Right lobe of liver (tissue), 4 donors: ENCODE data around the gene MEP1B.

Experiments
- POLR2A ChIP-seq: fragments of 450-650 bp; IDR thresholded peaks from one replicate; pipeline ENCODE4 v1.6.1; 2017; ENCODE audit warnings: antibody characterized with exemption, mild to moderate bottlenecking
- TF ChIP-seq, protein P1 (sequence below), 4 donors: fragments of 200-600 bp in 3 of 4; fragments of 450-650 bp in 1 of 4; IDR thresholded peaks; one replicate each; pipeline versions ENCODE4 v1.5.1 to v1.8.0; 2016 to 2022; ENCODE audit warnings: antibody characterized with exemption in 4 of 4, mild to moderate bottlenecking in 2 of 4
- donor health status: DM: no; HTN: no; CAD: no.
- donor health status: DM: no; HTN: no; CAD: no.
- donor health status: DM: no; HTN: yes; CAD: no.

GRCh38 chr18:32156855-32157254 lies 33.0 kb upstream of the MEP1B start:
- TF ChIP-seq, protein P1, sequence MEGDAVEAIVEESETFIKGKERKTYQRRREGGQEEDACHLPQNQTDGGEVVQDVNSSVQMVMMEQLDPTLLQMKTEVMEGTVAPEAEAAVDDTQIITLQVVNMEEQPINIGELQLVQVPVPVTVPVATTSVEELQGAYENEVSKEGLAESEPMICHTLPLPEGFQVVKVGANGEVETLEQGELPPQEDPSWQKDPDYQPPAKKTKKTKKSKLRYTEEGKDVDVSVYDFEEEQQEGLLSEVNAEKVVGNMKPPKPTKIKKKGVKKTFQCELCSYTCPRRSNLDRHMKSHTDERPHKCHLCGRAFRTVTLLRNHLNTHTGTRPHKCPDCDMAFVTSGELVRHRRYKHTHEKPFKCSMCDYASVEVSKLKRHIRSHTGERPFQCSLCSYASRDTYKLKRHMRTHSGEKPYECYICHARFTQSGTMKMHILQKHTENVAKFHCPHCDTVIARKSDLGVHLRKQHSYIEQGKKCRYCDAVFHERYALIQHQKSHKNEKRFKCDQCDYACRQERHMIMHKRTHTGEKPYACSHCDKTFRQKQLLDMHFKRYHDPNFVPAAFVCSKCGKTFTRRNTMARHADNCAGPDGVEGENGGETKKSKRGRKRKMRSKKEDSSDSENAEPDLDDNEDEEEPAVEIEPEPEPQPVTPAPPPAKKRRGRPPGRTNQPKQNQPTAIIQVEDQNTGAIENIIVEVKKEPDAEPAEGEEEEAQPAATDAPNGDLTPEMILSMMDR (IDR thresholded peaks at IDR 0.05), result no peak
- TF ChIP-seq POLR2A, result no peak
